ENCODE results near the gene AP3B1.

GRCh38 chr5:78331523-78332080, 37.1 kb upstream of the AP3B1 start:
- TF ChIP-seq CTCF (conservative IDR thresholded peaks at IDR 0.05; ENCODE audit: low read depth, low read length) (no peak), EZH2 (IDR thresholded peaks at IDR 0.05; ENCODE audit: borderline replicate concordance, low read depth, low read length, poor library complexity, severe bottlenecking) (no peak)
